ENCODE measurements around the gene PHF21B.

PHF21B gene

DNA sequence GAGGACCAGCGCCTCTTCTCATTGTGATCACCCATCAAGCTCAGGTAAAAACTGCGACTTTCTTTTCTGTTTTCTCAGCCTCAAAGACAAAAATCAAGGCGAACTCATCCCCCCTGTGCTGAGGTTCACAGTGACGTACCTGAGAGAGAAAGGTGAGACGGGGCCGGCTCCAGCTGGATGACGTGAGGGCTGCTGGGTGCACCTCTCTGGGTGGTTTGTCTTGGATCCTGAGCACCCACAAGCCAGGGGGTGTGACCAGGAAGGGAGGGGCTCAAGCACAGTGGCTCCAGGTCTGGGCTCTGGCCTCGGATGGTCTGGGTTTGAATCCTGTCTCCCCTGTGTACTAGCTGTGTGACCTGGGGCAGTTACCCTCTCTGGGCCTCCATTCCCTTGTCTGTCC, 164.6 kb downstream of the PHF21B start:
- DNase-seq (ENCODE audit: low spot score): no peak
- TF ChIP-seq, protein P1, sequence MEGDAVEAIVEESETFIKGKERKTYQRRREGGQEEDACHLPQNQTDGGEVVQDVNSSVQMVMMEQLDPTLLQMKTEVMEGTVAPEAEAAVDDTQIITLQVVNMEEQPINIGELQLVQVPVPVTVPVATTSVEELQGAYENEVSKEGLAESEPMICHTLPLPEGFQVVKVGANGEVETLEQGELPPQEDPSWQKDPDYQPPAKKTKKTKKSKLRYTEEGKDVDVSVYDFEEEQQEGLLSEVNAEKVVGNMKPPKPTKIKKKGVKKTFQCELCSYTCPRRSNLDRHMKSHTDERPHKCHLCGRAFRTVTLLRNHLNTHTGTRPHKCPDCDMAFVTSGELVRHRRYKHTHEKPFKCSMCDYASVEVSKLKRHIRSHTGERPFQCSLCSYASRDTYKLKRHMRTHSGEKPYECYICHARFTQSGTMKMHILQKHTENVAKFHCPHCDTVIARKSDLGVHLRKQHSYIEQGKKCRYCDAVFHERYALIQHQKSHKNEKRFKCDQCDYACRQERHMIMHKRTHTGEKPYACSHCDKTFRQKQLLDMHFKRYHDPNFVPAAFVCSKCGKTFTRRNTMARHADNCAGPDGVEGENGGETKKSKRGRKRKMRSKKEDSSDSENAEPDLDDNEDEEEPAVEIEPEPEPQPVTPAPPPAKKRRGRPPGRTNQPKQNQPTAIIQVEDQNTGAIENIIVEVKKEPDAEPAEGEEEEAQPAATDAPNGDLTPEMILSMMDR (IDR thresholded peaks at IDR 0.05; ENCODE audit: extremely low read depth, missing control alignments): no peak

DNA sequence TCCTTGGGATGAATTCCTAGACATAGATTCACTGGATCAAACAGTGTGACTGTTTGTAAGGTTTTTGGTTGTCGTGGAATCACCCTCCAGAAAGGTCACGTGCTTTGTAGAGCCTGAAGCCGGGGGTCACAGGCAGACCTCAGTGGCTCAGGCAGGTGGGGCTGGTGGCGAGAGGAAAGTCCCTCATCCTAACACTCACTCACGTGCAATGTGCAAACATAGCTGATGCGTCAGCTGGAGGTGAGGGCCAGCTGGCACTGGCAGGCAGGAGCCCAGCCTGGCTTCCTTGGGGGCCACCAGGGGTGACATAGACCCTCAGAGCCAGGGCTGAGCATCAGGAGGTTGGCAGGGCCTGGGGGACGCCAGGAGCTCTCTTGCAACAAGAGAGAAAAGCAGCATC, 167.4 kb downstream of the PHF21B start:
- TF ChIP-seq, protein P1 (IDR thresholded peaks at IDR 0.05; ENCODE audit: extremely low read depth, missing control alignments): no peak
- no peak for DNase-seq (ENCODE audit: low spot score)

DNA sequence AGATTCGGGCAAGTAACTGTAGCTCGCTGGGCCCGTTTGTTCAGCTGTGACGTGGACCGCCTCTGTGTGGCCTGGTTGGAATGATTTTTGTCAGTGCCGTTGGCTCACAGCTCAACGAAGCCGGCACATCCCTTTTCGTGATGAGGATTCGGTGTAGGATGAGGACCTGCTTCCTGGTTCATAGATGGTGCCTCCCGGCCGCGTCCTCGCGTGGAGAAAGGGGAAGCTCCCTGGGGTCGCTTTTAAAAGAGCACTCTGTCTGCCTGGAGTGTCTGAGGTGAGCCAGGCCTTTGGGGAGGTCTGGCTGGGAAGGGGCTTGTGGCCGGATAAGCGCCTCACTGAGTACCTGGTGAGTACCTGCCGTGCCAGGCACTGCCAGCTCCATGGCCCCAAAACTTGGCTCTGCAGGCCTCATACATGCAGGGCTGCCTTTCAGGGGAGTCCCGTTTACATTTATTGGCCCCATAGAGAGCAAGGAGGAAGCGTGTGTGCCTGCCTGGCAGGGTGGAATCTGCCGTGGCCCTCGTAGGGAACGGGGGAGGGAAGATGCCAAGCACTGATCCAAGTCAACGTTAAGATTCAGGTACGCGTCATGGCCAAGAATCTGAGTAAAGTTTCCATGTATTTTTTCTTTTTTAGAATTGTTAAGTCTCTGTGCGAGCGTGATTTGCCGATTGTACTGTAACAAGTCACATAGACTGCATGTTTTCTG, 169.0 kb downstream of the PHF21B start:
- TF ChIP-seq, protein P1 (IDR thresholded peaks at IDR 0.05; ENCODE audit: extremely low read depth, missing control alignments): no peak
- no peak for DNase-seq (ENCODE audit: low spot score)

DNA sequence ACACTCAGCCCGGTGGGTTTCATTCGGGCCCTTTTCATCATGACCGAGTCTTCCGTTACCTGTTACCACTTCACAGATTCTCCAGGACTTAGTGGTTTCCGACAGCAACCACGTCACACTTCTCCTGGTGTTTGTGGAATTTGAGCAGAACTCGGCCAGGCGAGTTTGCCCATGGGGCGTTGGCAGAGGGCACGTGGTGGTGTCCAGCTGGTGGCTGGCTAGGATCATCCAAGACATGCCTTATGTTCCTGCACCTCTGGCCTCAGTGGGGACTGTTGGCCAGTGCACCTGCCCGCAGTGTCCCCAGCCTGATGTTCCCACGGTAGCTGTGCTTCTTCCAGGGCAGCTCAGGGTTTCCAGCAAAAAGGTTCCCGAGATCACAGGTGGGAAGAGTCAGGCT, 170.1 kb downstream of the PHF21B start:
- TF ChIP-seq, protein P1 (IDR thresholded peaks at IDR 0.05; ENCODE audit: extremely low read depth, missing control alignments): no peak
- no peak for DNase-seq (ENCODE audit: low spot score)

DNA sequence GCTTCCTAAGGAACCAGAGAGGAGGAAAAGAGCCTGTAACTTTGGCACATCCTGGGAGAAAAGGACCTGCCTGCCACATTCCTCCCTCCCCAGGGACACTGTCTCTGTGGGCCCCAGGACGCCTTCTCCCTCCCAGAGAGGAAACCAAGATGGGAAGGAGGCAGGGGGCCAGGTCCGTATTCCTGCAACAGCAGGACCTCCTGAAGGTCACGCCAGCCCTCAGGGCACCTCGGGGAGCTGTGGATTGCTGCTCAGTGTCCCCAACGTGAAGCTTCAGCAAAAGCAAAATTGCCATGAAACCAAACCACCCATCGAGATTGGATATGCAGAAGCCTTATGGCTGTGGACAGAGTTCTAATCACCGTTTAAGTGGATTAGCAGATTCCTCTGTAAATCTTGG, 170.7 kb downstream of the PHF21B start:
- TF ChIP-seq, protein P1 (IDR thresholded peaks at IDR 0.05; ENCODE audit: extremely low read depth, missing control alignments): no peak
- DNase-seq (ENCODE audit: low spot score): no peak

DNA sequence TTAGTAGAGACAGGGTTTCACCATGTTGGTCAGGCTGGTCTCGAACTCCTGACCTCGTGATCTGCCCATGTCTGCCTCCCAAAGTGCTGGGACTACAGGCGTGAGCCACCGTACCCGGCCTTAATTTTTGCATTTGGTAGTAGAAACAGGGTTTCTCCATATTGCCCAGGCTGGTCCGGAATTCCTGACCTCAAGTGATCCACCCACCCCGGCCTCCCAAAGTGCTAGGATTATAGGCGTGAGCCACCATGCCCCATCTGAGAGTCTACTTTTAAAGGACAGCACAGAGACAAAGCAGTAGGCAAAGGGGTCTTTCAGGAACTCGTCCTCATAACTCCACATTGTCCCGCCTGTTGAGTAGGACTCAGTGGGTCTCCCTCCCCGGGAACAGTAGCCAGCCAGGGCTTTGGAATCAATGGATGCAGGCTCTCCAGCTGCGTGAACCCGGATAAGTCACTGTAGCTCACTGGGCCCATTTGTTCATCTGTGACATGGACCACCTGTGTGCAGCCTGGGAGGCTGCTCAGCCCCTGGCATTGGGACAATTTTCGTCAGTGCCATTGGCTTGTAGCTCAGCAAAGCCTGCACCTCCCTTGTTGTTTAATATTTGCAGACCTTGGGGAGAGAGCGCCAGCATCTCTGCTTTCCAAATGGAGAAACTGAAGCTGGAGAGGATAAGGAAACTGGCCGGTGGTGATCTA, 171.3 kb downstream of the PHF21B start:
- no peak for DNase-seq (ENCODE audit: low spot score)
- TF ChIP-seq, protein P1 (IDR thresholded peaks at IDR 0.05; ENCODE audit: extremely low read depth, missing control alignments): no peak

DNA sequence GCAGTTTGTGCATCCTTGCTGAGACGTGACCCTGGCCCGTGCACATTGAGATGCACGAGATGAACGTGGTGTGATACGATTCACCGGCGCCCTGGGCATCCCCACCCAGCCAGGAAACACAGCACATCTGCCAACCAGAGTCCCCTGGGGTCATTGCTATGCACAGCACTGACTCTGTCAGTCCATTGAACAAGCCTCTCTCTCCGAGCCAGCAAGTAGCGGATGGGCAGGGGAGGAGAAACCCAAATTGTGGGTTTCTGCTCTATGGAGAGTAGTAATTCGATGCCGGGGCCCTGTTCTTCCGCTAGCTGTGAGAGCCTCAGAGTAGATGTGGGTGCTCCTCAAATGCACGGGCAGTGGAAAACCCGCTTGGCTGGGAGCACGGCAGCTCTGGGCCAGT, 172.3 kb downstream of the PHF21B start:
- DNase-seq (ENCODE audit: low spot score): no peak
- TF ChIP-seq, protein P1 (IDR thresholded peaks at IDR 0.05; ENCODE audit: extremely low read depth, missing control alignments): no peak

Data from GM20000 (cell line).